ENCODE results near the gene FBXL2.

GRCh38 chr3:33403756-33404155 lies 126.5 kb downstream of the FBXL2 start:
- TF ChIP-seq CTCF (IDR thresholded peaks at IDR 0.05) (no peak), POLR2A (IDR thresholded peaks at IDR 0.05; ENCODE audit: low read depth) (no peak)
